A549 (cell line): ENCODE data around the gene ZNF319.

ENCODE experiments used
- PHF8 ChIP-seq: fragments of 200-600 bp; sonication (generic); IDR thresholded peaks from 2 replicates; pipeline ENCODE4 v1.6.1; 2016; ENCODE audit warnings: low read depth, mild to moderate bottlenecking, antibody characterized with exemption, moderate library complexity, borderline replicate concordance
- TF ChIP-seq, protein P1 (sequence below): fragments of >200 bp; sonication (Bioruptor Twin); formaldehyde crosslinking; IDR thresholded peaks from 3 replicates; pipeline ENCODE4 v1.5.1; 2016

DNA sequence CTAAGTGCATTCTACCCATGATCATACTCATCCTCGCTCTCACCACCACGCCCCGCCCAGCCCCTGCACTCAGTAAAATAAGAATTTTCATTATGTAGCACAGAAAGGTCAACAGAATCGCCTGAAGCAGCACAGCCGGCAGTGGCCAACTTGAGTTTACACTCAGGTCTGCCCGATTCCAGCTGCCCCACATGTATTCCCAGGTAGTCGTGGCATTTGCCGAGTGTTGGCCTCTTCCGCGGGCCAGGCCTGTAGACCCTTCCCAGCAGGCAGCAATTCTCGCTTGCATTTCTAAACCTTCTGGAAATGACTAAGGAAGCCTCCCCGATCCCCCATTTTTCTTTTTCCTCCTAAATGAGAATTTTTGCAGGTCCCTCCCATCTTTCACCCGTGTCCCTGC, 30.2 kb downstream of the ZNF319 start:
- TF ChIP-seq, protein P1, sequence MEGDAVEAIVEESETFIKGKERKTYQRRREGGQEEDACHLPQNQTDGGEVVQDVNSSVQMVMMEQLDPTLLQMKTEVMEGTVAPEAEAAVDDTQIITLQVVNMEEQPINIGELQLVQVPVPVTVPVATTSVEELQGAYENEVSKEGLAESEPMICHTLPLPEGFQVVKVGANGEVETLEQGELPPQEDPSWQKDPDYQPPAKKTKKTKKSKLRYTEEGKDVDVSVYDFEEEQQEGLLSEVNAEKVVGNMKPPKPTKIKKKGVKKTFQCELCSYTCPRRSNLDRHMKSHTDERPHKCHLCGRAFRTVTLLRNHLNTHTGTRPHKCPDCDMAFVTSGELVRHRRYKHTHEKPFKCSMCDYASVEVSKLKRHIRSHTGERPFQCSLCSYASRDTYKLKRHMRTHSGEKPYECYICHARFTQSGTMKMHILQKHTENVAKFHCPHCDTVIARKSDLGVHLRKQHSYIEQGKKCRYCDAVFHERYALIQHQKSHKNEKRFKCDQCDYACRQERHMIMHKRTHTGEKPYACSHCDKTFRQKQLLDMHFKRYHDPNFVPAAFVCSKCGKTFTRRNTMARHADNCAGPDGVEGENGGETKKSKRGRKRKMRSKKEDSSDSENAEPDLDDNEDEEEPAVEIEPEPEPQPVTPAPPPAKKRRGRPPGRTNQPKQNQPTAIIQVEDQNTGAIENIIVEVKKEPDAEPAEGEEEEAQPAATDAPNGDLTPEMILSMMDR = no peak
- no peak for TF ChIP-seq PHF8
